ENCODE measurements around the gene KLK6.

Gene KLK6

DNA sequence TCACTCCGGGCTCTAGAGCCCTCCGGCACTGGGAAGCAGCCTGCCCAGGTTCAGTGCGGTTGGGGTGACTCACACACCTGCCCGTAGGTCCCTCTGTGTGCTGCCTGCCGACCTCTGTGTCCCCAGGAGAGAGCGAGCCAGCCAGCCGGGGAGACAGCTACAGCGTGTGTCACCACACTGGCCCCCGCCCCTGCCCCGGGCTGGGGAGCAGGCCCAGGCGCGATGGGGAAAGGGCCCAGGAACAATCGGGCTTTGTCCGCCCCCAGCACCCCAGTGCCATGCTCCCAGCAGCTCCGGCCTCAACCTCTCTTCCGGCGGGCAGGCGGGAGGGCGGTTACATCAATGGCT lies at the start of gene KLK6:
TSS of gene KLK6 (minus strand) at position 179 of the 348 bp plus-strand sequence. CDS start 1,487 bp downstream, outside the sequence.
- DNase-seq (ENCODE audit: low spot score) = peak; percentile 97

DNA sequence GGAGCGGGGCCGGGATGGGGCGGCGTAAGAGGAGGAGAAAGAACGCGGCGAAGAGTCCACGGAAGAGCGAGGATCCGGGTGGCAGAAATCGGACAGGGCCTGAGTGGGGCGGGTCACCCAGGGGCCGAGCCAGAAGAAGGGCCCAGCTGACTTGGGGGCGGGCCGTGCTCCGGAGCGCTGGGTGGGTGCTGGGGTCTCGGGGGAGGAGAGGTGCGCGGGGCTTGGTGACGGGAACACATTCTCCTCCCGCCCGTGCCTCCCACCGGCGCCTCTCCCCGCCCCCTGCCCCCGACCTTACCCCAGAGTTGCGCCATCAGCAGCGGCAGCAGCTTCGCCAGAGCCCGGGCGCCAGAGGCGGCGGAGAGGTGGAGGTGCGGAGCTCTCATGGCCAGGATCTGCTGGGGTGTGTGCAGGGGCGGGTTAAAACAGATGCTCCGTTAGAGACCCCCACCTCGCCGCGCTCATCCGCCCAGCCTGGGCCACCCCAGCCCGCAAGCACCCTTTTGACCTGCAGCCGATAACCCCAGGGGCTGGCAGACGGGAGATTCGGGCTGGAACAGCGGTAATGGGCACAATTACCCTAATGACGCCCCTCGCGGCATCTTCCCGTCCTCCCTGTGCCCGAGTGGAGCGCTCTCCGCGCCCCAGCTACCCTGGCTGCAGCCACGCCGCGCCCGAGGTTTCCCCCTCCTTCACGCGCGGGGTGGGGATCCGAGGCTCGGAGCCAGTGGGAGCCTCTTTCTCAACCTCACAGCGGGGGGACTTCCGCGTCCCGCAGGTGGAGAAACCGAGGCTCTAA lies 49.6 kb upstream of the KLK6 start:
- DNase-seq (ENCODE audit: low spot score) = no peak

GRCh38 chr19:51016798-51017683 lies 47.6 kb upstream of the KLK6 start:
- DNase-seq (ENCODE audit: low spot score) = peak; percentile 64

- no peak for DNase-seq (ENCODE audit: low spot score)
Observed at GRCh38 chr19:51015691-51016267, 46.4 kb upstream of the KLK6 start.

DNA sequence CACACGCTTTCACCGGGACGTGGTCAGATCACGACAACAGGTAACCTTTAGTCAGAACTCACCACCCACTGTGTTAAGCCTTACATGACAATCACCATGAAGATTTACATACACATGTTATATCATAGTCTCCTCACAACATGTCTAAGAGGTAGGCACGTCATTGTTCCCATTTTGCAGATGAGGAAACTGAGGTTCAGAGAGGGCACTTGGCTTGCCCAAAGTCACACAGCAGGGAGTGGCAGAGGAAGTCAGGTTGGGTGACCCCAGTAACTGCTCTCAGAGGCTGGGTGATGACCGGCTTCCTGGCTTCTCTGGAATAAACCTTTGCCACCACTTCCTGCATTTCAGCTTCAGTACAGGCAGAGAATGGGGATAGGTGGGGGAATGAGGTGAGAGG lies 44.9 kb upstream of the KLK6 start:
- DNase-seq (ENCODE audit: low spot score) = no peak

- no peak for DNase-seq (ENCODE audit: low spot score)
Observed at GRCh38 chr19:51012661-51013190, 43.3 kb upstream of the KLK6 start.

GRCh38 chr19:51010066-51010795 lies 40.8 kb upstream of the KLK6 start:
- no peak for DNase-seq (ENCODE audit: low spot score)

DNA sequence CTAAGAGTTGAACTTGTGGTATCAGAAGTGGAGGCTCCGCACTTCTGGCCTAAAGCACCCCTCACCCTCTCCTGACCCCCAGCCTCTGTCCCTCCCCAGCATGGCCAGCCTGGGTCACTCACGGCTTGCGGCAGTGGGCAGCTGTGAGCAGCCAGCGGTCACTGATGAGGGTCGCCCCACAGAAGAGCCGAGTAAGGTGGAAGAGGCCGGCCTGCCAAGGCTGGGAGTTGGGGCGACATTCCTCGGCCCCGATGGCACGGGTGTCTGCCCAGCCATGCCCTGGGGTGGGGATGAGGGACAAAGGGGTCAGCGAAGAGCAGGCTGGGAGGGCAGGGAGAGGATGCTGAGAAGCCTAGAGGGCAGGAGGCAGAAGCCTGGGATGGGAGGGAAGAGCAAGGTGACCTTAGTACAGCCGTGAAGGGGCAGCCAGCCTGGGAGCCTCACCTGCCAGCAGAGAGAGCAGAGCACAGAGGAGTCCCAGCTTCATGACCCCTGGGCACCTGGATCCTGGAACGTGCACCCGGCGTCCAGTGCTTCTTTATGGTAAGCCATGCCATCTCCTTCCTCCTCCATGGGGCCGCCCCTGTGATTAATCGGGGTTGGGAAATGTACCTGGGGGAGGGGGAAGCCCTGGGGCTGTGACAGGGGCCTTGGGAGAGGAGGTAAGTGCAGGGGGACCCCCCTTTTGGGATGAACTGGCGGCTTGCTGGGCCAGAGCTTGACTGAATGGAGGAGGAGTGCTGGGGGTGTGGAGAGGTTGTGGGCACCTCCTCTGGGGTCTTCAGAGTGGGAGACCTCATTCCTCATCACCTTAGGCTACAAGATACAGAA lies 39.9 kb upstream of the KLK6 start:
- no peak for DNase-seq (ENCODE audit: low spot score)

DNA sequence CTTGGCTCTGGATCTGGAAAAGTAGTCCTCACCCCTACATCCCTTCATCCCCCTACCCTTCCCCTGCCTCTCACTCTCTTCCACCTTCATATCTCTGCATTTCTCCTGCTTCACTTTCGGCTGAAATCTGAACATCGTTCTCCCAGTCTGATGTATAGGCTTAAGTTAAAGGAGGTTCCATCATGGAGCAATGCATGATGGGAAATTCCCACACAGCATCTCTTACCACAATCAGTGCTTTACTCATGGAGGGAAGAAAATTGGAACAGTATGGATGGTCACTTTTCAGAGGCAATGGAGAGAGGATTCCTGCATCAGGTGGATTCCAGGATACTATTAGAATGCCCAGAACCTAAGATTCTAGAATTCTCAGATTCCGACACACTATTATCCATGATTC lies 38.1 kb upstream of the KLK6 start:
- no peak for DNase-seq (ENCODE audit: low spot score)

DNA sequence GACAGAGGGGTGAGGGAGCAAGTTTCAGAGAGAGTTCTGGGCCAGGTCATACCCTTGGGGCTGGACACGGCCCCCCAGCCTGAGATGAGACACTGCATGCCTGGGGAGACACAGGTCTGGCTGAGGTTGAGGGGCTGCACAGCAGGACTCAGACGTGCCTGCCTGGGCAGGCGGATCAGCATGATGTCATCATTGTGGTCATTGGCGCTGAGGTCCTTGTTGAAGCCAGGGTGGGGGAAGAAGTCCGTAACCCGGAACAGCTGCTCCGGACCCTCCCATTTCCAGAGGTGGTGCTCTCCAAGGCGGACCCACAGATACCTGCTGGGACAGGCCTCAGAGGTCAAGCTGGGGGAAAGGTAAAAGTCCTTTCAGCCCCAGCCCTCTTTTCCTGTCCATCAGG lies 37.0 kb upstream of the KLK6 start:
- no peak for DNase-seq (ENCODE audit: low spot score)

DNA sequence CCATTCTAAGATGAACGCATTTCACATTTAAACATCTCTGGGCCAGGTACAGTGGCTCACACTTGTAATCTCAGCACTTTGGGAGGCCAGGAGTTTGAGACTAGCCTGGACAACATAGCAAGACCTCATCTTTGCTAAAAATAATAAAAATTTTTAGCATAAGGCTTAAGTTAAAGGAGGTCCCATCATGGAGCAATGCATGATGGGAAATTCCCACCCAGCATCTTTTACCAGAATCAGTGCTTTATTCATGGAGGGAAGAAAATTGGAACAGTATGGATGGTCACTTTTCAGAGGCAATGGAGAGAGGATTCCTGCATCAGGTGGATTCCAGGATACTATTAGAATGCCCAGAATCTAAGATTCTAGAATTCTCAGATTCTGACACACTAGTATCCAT lies 35.9 kb upstream of the KLK6 start:
- DNase-seq (ENCODE audit: low spot score) = no peak

GRCh38 chr19:51003316-51003715 lies 33.9 kb upstream of the KLK6 start:
- no peak for DNase-seq (ENCODE audit: low spot score)

DNA sequence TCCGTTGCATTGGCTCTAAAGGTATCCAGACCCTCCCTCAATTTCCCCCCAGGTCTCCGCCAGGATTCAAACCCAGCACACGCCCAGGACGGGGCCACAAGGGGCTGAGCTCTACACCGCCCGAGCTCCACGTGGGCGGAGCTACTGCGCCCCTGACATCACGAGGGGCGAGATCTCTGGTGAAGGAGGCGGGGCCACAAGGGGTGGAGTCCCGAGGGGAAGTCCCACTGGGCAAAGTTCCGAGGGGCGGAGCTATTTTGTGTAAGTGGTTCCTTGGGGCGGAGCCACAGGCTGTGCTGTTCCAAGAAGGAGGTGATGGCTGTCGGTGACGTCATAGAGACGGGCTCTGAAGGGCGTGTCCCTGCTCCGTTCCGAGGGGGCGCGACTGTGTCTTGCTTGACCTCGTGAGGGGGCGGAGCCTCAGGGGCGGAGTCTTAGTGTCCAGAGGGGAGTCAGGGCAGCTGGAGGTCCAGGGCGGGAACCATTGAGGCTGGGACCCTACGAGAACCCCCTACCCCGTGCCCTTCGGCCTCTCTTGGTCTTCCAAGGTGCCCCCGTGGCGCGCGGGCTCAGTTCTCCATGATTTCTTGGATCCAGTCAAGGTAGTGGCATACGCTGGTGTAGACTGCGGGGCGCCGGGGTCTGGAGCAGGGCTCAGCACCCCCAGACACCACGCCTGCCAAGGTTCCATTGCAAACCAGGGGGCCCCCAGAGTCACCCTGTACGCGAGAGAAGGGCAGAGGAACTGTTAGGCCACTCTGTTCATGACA lies 33.3 kb upstream of the KLK6 start:
- no peak for DNase-seq (ENCODE audit: low spot score)

- no peak for DNase-seq (ENCODE audit: low spot score)
Observed at GRCh38 chr19:51002089-51002532, 32.7 kb upstream of the KLK6 start.

DNA sequence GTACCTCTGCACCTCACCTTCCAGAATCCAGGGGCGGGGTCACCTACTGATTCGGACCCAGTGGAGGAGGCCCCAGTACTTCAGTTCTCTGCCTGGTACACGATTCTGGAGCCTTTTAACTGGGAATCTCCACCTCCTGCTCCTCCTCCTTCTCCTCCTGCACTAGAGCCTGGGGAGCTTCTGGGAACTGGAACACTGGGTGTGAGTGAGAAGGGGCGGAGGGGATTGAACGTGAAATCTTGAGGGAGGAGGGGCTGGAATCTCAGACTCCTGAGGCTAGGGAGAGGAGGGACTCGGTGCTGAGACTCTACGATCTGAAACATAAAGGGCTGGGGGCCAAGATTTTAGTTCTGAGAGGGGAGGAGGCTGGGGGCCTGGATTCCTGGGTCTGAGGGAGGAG lies 32.1 kb upstream of the KLK6 start, which contains the start of gene KLK8:
TSS of gene KLK8 (minus strand) at position 90 of the 400 bp plus-strand sequence. CDS start 437 bp downstream, outside the sequence.
- no peak for DNase-seq (ENCODE audit: low spot score)

GRCh38 chr19:51000981-51001380 lies 31.6 kb upstream of the KLK6 start:
- no peak for DNase-seq (ENCODE audit: low spot score)

GRCh38 chr19:51000426-51000825 lies 31.0 kb upstream of the KLK6 start:
- no peak for DNase-seq (ENCODE audit: low spot score)

DNA sequence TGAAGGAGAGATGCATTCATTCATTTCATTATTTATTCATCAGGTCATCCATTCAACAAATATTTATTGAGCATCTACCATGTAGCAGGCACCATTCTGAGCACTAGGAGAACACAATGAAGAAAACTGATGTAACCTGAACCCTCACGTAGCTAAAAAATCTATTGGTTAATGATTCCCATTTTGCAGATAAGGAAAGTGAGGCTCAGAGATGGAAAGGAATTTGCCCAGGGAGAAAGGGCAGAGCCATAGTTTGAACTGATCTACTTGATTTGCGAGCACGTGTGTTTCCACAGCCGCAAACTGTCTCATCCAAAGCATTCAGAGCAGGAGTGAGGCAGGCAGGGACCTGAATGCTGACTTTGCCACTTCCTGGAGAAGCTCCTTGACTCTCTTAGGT lies 29.3 kb upstream of the KLK6 start:
- no peak for DNase-seq (ENCODE audit: low spot score)

DNA sequence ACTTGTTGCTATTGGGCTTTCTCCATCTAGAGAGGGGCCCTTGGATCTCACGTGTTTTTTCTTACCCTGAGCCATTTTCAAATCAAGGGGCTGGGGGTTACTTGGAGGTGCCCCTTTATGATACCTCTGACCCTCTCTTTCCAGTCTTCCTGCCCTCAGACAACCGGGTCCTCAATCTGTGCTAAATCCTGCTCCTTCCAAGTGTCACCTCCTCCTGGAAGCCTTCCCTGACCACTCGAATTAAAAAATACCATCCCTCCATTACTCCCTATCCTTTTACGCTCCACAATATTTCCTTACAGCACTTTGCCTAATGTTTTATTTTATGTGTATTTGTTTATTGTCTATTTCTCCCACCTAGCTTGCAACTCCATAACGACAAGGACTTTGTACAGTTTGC lies 28.7 kb upstream of the KLK6 start:
- DNase-seq (ENCODE audit: low spot score) = no peak

- no peak for DNase-seq (ENCODE audit: low spot score)
Observed at GRCh38 chr19:50994129-50994528, 24.7 kb upstream of the KLK6 start.
